Right ventricle myocardium superior (tissue), 1 donor: ENCODE measurements around the gene FAM240B. TPM values are rescaled to one million over a fixed set of nuclear protein-coding genes. Genes with fewer than 3 reads are reported as not detected.

ENCODE experiments used
- ATAC-seq: fragments of 200-7000 bp; cut with Tn5 transposase; one replicate; pipeline ENCODE4 v1.9.1; 2020; ENCODE audit warnings: mild to moderate bottlenecking; ENCODE audit not compliant: poor library complexity
- DNase-seq: peaks from one replicate; pipeline ENCODE4 v3.0.0-alpha.2; 2020
- intact Hi-C: fragments of 100-400 bp; cut with DNase I; formaldehyde crosslinking; loops from one replicate; pipeline ENCODE4 v1.11.2; 2022
- total RNA-seq: library from RNA; stranded (reverse); fragmentation: NEBNext Ultra II Directional; extraction: Animal tissue kit (Norgen Biotek cat#: 25700); gene quantifications from one replicate; pipeline ENCODE4 v1.2.1, GENCODE V29; 2021
- donor health status: DM: no; HTN: yes; CAD: no; lungs with severe emphysema.

Gene FAM240B
- total RNA-seq, 1 donor from 2014 or later = not detected

DNA sequence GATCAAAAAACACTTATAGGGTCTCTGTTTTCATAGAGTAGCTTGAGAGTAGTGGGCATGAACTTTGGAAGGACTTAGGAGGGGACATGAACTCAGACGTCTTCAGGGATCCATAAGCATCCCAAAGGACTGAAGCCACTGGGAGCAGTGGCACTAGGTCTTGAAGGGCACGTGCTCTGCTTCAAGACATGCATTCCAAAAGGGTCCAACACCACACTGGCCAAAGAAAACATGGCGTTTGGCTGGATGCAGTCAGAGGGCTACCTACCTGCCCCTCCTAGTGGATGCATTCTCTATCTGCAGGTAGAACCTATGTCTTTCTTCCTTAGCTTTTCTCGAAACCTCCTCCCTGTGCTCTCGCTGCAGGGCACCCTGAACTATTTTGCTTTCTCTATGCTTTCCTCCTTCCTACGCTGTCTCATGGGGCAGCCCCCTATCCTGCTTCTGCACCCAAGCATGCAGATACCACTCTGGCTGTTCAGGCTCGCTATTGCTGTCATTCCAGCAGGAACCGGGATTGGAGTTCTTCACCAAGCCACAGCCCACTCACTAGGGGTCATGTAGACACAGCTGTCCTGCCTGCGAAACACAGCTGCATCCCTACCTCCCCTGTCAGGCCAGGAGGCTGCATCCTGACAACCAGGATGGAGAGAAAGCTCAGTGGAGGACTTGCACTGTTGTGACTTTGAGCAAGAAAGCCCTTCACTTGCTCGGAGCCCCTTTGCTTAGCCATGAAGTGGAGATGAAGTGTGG, 11.9 kb downstream of the FAM240B start:
- no peak for DNase-seq
- ATAC-seq = no peak
- intact Hi-C loops = no loop called here

DNA sequence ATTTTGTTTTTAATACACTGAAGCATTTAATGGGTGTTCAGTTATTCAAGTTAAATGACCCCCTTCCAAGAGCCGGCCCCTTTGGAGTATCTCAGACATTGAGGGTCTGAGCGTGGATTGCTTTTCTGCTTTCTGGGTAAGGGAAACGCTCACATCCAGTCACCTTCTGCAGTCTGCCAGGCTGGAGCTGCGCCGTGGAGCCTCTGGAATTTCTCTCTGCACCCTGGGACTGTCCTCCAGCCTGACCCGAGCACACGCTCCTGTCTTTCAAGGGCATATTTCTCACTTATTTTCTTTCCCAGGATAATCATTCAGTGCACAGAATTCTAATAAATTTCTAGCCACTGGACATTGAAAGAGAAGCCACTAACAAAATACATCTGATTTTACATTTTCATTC, 13.4 kb downstream of the FAM240B start:
- DNase-seq (no peak), ATAC-seq (peak; percentile 91)
- intact Hi-C loops = no loop called here

DNA sequence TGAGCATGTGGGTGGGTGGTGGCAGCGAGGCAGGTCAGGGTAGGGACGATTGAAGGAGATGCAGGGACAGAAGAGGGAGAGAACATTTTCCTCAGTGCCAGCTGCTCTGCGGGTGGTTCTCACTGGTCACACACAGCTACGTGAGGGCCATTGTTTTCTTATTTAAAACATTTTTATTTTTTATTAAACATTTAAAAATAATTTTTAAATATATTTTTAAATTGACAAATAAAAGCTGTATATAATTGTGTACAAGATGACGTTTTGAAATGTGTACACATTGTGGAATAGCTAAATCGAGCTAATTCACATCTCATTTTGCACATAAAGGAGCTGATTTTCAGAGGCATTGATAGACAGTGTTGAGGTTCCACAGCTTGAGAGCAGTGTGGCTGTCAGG, 14.0 kb downstream of the FAM240B start:
- no peak for DNase-seq
- ATAC-seq = no peak
- intact Hi-C loops = no loop called here

DNA sequence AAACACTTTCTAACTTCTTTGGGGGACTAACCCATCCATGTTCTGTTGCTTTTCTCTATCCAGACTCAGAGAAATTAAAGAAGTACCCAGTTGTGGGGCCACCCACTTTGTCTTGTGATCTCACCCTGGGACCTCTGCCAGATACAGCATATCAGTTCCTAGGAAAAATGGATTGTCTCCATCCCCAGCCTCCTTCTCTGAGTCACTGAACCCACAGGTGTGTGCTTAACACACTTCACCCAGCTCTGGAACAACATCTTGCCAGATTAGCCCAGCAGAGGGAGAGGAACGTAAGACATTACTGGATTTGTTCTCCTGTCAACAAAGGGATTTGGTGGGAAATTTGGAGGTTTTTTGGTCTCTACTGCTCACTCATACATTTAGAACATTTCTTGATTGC, 19.2 kb downstream of the FAM240B start:
- intact Hi-C loops = no loop called here
- ATAC-seq (no peak), DNase-seq (no peak)

DNA sequence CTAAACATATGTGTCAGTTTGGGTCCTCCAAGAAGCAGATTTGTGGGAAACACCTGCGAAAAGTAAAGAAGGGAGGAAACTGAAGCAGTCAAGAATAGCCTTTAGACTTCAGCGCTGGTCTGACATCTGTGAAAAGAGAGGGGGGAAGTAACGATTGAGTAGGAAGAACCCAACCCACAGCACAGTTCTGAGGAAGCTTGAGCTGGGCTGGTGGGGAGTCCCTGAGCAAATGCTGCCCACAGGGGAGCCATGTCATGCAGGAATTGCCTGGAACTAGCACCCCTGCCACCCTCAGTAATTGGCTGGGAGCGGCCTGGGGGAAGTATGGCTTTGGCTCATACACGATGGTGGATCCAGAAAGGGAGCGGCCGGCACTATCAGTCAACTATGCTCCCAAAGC, 20.6 kb downstream of the FAM240B start:
- intact Hi-C loops = no loop called here
- no peak for ATAC-seq
- DNase-seq = no peak

DNA sequence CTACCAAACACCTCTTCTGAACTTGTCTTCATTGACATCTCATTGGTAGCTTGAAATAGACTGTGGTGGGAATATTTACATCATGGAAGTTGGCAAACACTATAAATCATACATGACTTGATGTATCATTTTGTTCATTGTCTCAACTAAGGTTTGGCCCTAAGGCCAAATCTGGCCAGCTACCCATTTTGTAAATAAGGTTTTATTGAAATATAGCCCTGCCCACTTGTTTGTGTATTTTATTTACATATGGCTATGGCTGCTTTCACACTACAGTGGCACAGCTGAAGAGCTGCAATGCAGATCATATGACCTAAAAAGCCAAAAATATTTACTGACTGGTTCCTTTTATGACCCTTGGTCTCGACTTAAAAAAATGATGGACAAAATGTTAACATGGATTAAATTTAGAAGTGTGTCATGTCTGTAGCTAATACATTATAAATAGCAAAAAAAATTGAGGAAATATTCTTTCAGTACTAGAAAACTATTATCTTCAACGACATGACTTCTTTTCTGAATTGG, 22.1 kb downstream of the FAM240B start:
- intact Hi-C loops = no loop called here
- DNase-seq (no peak), ATAC-seq (no peak)

DNA sequence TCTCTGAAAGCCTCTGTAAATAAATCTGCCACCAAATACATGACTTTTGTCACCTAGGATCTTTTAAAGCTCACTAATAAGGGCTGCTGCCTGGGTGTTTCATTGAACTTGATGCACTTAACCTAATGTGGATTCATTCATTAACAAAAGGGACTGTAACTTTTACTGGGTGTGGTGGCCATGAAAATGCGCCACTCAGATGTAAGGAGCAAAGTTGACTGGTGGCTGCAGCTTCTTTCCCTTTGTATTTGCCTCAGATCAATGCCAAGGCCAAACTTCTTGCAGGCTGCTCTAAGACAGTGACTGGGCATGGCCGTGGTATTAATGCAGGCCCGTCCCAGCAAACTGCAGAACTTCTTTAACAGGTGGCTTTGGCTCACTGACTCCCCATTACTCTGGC, 22.9 kb downstream of the FAM240B start:
- ATAC-seq = no peak
- no peak for DNase-seq
- intact Hi-C loops = no loop called here

DNA sequence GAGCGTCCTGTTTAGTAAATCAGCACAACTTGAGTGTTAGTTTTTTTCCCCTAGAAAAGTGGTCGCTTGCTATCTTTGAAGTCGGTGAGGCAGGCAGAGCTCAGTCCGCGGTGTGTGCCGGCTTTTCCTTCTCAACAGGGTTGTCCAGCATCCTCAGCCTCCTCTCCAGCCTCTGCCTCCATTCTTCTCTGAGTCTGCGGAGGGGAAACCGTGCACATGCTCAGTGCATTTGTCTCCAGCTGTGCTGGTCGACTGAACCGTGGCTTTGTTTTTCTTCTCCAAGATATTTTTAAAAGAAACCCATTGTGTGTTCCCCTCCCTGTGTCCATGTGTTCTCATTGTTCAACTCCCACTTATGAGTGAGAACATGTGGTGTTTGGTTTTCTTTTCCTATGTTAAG, 25.3 kb downstream of the FAM240B start:
- DNase-seq (no peak), ATAC-seq (no peak)
- intact Hi-C loops = no loop called here

DNA sequence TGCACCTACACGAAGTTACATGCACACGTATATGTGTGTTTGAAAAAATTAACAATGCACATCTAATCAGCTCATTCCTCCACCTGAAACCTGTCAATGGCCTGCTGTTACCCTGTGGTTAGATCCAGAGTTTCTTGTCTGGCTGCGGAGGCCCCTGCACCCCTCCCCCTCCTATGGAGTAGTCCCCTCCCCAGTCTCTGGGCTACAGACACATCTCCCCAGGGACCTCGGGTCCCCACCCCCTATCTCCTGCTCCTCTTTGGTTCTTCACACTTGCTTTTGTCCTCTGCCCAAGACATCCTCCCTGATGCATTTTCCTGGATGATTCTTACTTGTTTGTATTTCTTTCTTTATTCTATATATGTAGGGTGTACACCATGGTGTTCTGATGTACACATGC, 27.2 kb downstream of the FAM240B start:
- no peak for DNase-seq
- intact Hi-C loops = no loop called here
- no peak for ATAC-seq

DNA sequence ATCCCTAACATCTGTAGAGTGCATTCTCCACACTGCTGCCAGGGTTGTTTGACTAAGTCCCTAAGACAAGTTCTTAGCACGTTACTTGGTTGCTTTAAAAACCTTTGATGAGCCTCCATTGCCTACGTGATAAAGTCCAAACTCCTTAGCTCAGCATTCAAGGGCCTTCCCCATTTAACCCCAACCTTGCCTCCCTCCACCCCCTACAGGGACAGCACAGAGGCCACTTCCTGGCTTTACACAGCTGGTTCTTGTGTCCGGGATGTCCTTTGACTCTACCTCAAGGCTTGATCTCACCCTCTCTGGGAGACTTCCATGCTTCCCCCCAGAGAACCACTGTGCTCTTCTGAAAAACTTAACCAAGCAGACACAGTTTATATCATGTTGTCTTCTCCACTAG, 29.4 kb downstream of the FAM240B start:
- no peak for ATAC-seq

DNA sequence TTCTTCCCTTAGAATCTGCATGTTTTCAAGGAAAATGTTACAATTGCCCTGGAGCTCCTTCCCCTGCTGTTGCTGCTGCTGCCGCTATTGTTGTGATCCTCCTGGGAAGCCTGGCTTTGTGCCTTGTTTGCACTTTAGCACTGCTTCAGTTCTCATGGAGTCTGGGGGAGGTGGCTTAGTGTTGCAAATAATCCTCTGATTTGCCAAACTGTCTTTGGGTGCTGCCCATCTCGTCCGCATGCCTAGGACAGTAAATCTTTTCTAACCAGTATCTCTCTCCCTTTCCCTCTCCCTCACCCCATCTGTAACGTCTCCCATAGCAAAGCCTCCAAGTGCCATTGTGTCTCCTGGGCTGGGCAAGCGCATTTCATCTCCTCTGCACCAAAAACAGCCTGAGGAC, 30.3 kb downstream of the FAM240B start:
- intact Hi-C loops = no loop called here
- no peak for ATAC-seq
- DNase-seq = no peak

More for the DNA sequence above, 29.4 kb downstream of the FAM240B start:
- intact Hi-C loops = no loop called here
- DNase-seq = no peak

DNA sequence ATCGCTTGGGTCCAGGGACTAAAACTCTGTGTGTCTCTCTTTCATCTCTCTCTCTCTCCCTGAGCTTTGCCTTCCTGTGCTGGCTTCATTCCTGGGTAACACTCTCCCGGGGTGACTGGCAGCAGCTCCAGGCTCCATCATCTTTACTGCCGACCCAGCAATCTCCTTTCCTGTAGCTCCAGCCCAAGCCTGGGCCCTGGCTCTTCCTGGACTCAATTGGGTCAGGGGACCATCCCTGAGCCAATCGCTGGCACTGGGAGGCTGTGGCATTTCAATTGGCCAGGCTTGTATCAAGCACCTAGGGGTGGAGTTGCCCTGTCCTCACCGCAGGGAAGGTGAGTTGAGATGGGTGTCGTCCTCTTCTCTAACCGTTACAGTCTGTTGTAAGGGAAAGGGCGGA, 31.9 kb downstream of the FAM240B start:
- peak; percentile 9 for ATAC-seq
- DNase-seq = no peak
- intact Hi-C loops = no loop called here

DNA sequence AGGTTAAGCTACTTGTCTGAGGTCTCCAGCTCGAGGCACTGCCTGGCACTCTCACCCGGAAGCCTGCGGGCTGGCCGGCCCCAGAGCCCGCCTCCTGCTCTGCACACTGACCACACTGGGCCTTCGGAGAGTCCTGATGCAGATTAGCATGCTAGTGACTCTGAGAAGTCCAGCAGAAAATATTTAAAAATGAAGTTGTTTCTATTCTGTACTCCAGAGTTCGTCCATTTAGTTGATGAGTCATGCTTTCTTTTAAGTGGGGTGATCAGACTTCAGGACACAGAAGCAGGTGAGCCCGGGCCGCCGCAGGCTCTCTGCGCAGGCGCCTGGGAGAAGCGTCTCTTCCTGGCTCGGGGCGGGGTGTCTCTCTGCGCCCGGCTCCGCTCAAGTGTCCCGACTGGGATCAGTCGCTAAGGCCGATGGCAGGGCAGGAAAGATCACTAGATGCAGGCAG, 32.5 kb downstream of the FAM240B start:
- DNase-seq (peak; percentile 70), ATAC-seq (peak; percentile 63)

DNA sequence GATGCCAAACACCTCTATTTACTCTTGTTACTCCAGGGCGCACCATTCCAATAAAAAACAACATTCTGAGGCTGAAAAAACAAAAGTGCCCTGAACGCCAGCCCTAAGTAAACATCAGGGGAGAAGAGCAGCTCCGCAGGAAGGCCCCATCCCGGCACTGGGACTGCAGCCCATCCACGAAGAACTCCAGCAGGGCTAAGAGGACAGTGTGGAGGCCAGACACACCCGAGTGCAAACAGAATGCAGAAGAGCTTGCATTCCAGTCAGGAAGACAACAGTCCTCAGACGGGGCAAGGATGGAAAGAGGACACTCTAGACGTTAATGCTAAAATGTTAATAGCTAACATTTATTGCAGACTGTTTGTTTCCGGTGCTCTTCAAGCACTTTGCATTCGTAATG, 33.0 kb downstream of the FAM240B start:
- intact Hi-C loops = no loop called here
- ATAC-seq = no peak
- DNase-seq = no peak

More for the DNA sequence above, 32.5 kb downstream of the FAM240B start:
- intact Hi-C loops = no loop called here

DNA sequence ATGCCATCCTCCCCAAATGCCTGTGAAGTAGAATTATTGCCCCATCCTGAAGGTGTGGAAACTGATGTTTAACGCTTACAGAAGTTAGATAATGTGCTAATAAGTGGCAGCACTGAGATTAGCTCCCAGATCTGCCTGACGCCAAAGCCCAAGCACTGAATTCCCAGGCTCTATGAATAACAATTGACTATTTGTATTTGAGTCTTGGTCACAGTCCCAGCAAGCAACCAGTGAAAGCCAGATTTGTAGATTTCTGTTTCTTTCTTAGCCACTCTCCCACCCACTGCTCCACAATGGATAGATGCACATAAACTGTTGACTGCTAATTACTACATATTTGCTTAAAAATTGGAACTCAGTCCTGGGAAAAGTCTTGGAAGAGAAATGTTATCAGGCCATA, 34.4 kb downstream of the FAM240B start:
- intact Hi-C loops = no loop called here
- DNase-seq (no peak), ATAC-seq (peak; percentile 50)

DNA sequence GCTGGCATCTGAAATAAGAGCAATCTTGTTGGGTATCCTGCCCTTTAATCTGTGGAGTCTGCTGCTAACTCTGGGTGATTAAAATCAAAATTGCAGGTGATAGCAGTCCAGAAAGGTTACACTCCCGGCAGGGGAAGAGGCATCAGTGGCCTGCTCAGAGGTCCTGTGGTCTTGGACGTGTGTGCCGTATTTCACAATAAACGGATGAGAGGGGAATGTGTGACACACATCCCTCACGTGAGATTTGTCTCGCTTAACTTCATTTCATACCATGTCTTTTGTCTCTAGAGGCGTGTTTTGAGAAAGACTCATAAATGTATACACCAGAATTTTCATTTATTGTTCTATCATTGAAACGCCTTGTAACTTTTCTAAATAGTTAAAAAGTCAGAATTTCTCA, 36.6 kb downstream of the FAM240B start:
- intact Hi-C loops = no loop called here
- ATAC-seq (no peak), DNase-seq (no peak)

DNA sequence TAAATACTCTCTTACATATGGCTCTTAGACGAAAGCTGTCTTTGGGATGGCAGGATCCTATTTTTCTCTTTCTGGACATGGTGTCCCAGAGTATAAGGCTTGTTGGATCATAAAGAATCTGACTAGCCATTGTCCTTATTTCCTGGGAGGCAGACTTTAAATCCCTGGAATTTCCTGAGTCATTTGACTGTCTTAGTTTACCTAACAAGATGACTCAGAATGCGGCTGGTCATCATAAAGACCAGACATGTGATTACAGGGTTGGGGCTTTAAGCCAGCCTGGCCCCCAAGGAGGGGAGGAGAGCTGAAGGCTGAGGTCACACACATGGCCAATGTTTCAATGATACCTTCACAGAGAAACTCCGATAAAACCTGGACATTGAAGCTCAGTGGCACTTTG, 37.2 kb downstream of the FAM240B start:
- intact Hi-C loops = no loop called here

DNA sequence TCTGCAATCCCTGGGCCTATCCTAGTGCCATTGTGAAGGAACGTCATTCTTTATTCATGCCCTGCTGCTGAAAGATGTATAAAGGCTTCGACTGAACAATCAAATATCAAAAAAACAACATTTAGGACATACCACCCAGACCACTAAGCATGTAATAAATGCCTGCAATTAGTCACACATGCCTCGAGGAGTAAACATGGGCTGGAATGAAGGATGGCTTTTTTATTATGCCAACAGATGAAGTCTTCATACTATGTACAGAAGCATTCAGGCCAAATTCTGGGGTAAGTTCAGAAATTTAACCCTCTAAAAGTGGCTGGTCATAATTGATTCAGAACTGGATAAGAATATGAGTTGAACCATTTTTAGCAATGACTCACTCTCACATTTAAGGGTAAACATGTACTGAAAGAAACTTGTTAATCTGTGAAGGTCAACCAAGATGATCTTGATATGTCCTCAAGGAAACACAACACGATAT, 38.1 kb downstream of the FAM240B start:
- DNase-seq (no peak), ATAC-seq (no peak)
- intact Hi-C loops = no loop called here

More for the DNA sequence above, 37.2 kb downstream of the FAM240B start:
- no peak for ATAC-seq
- DNase-seq = no peak

DNA sequence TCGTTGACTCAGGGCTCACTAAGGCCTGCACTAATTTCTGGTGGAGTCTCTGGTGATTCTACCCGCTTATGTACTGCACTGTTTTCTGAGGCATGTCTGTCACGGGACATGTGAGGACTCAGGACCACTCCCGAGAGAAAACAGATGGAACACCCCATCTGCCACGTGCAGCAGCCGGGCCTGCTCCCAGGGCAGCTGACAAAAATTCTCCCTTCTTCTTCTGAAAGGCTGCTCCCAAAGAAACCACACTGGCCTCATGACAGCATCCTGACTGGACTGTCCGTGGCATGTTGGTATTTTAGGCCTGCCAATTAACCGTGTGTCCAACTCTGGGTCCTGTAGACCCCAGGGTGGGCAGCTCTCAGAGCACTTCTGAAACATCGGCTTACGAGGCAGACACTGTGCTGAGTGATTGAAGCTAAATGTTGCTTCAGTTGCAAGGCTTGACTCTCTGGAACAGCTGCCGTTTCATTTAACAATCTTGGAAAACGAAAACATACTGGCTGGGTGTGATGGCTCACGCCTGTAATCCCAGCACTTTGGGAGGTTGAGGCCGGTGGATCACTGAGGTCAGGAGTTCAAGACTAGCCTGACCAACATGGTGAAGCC, 39.0 kb downstream of the FAM240B start:
- ATAC-seq = no peak
- intact Hi-C loops = no loop called here
- no peak for DNase-seq

DNA sequence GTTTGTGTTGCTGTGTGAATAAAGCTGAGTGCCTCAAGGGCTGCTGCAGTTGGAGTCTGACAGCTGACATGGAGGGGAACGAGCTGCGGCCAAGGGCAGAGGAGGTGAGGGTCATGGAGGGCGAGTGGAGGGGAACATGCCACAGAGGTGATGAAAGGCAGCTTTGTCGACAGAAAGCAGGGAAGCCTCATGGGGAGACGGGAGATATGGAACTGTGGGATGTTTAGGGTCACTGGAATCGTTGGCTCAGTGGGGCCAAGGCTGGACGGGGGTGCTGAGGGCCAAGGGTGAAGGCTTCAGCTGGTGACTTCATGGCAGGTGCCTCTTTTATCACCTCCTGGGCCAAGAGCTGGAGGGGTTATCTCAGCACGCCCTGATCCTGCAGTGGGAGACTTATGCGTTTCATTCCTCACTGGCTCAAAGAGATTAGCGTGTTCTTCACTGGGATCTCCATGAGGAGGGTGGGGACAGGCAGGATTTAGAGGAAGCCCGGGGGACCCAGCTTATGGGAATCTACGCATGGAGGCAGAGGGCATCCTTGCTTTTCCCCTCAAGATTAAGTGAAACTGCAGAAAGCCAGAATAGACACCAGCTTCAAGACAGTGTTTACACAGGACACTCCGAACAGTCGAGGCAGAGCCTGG, 42.2 kb downstream of the FAM240B start:
- DNase-seq (peak; percentile 70), ATAC-seq (peak; percentile 93)
- intact Hi-C loops = loop anchor here (2.0 kb wide), 1 partner anchor 27 kb away; no protein-coding TSS in a partner anchor
